ENCODE data around the gene ACHE. TPM values are rescaled to one million over a fixed set of nuclear protein-coding genes. Genes with fewer than 3 reads are reported as not detected.
"Not testable (repeated sequence)": the region's sequence is repeated elsewhere in the genome, so short reads cannot be mapped to it uniquely, and the experiment has no call there.

ACHE gene
- polyA plus RNA-seq, 1 of the 3 experiments (the other 2 are of a cell fraction), result 1.8 TPM

GRCh38 chr7:100942045-100942774, 46.5 kb upstream of the ACHE start:
- H3F3A ChIP-seq (replicated peaks; ENCODE audit: insufficient read depth), result no peaks in the 10 kb centered on the region
- no peaks in the 10 kb centered on the region for H3K9me2 ChIP-seq
- ChIA-PET CTCF (interaction anchor here (0.9 to 2.9 kb wide), 5 partner anchors 48 to 373 kb away, joined by 3 to 9 read pairs (median 3); no protein-coding TSS in a partner anchor), POLR2A (no interaction called here)
- no peak for DNase-seq
- peak overlapping the region in 1 of 2 experiments; percentile 6; a peak in 1 of 4 replicates for H3K4me3 ChIP-seq (ENCODE audit: low read depth in 2 of 2, low read length in 1 of 2)
- peaks cover 46% of the 10 kb centered on the region for H3K27me3 ChIP-seq (ENCODE audit: insufficient read depth)
- H3K27ac ChIP-seq (ENCODE audit: low read depth in 2 of 2, low read length in 1 of 2), result no peak overlapping the region
- no peaks in the 10 kb centered on the region for H3K36me3 ChIP-seq (replicated peaks in 1 of 2; ENCODE audit: control insufficient read depth in 1 of 2, insufficient read depth in 2 of 2, low read length in 1 of 2)
- no peak overlapping the region for H3K9ac ChIP-seq
- peak overlapping the region; percentile 46 for H3K4me2 ChIP-seq
- 38% methylated on average over 9 of the region's 9 CpGs for WGBS (ENCODE audit: low lambda C conversion rate)
- H2AFZ ChIP-seq (ENCODE audit: low read depth), result peak overlapping the region; percentile 38; the same call in 1 of the 2 replicates
- H3K4me1 ChIP-seq (ENCODE audit: control insufficient read depth in 1 of 2, insufficient read depth in 2 of 2, low read depth in 1 of 2, low read length in 1 of 2), result no peaks in the 10 kb centered on the region
- no peak for TF ChIP-seq TAF1 (IDR thresholded peaks at IDR 0.05; ENCODE audit: borderline replicate concordance, low read depth, low read length)
- TF ChIP-seq RCOR1 (IDR thresholded peaks at IDR 0.05; ENCODE audit: low read length), result no peak
- no peak for TF ChIP-seq USF2 (IDR thresholded peaks at IDR 0.05; ENCODE audit: borderline replicate concordance, low read depth, low read length)
- TF ChIP-seq TCF12 (IDR thresholded peaks at IDR 0.05), result no peak
- TF ChIP-seq JUND (IDR thresholded peaks at IDR 0.05), result no peak
- no peak for TF ChIP-seq MAX (IDR thresholded peaks at IDR 0.05; ENCODE audit: low read depth)
- no peak for TF ChIP-seq EP300 (IDR thresholded peaks at IDR 0.05; ENCODE audit: borderline replicate concordance in 1 of 2, low read depth in 1 of 2, low read length in 1 of 2)
- TF ChIP-seq MEF2A (IDR thresholded peaks at IDR 0.05; ENCODE audit: borderline replicate concordance, low read depth), result no peak
- no peaks in the 10 kb centered on the region for H3K9me3 ChIP-seq
- H3K79me2 ChIP-seq (ENCODE audit: insufficient read depth), result no peaks in the 10 kb centered on the region
- no peaks in the 10 kb centered on the region for H4K20me1 ChIP-seq (ENCODE audit: insufficient read depth)

GRCh38 chr7:100936167-100936566, 40.5 kb upstream of the ACHE start:
- H2AFZ ChIP-seq (ENCODE audit: low read depth); H3K4me1 ChIP-seq (ENCODE audit: control insufficient read depth in 1 of 2, insufficient read depth in 2 of 2, low read depth in 1 of 2, low read length in 1 of 2); H3K9ac ChIP-seq; H3K9me2 ChIP-seq; POLR2A ChIA-PET; H3K4me3 ChIP-seq (ENCODE audit: low read depth in 2 of 2, low read length in 1 of 2); H3K36me3 ChIP-seq (replicated peaks in 1 of 2; ENCODE audit: control insufficient read depth in 1 of 2, insufficient read depth in 2 of 2, low read length in 1 of 2); H4K20me1 ChIP-seq (ENCODE audit: insufficient read depth); DNase-seq; H3K9me3 ChIP-seq; H3K27ac ChIP-seq (ENCODE audit: low read depth in 2 of 2, low read length in 1 of 2); H3K4me2 ChIP-seq; H3F3A ChIP-seq (replicated peaks; ENCODE audit: insufficient read depth); H3K79me2 ChIP-seq (ENCODE audit: insufficient read depth): not testable (repeated sequence)
- CTCF ChIA-PET, result interaction anchor here (1.7 kb wide), 1 partner anchor 30 kb away, joined by 4 read pairs; no protein-coding TSS in a partner anchor
- H3K27me3 ChIP-seq (ENCODE audit: insufficient read depth), result peaks cover 41% of the 10 kb centered on the region; the same call in 1 of the 2 replicates
- 19% methylated on average over 7 of the region's 7 CpGs for WGBS (ENCODE audit: low lambda C conversion rate)

- CTCF ChIA-PET, result interaction anchor here (1.7 kb wide), 1 partner anchor 31 kb away, joined by 4 read pairs; no protein-coding TSS in a partner anchor
- H3K9me3 ChIP-seq; H3K9ac ChIP-seq; H3K79me2 ChIP-seq (ENCODE audit: insufficient read depth); H3K36me3 ChIP-seq (replicated peaks in 1 of 2; ENCODE audit: control insufficient read depth in 1 of 2, insufficient read depth in 2 of 2, low read length in 1 of 2); H4K20me1 ChIP-seq (ENCODE audit: insufficient read depth); H3K4me1 ChIP-seq (ENCODE audit: control insufficient read depth in 1 of 2, insufficient read depth in 2 of 2, low read depth in 1 of 2, low read length in 1 of 2); DNase-seq; H3K9me2 ChIP-seq; H3F3A ChIP-seq (replicated peaks; ENCODE audit: insufficient read depth); H3K4me2 ChIP-seq; H3K4me3 ChIP-seq (ENCODE audit: low read depth in 2 of 2, low read length in 1 of 2); POLR2A ChIA-PET; H2AFZ ChIP-seq (ENCODE audit: low read depth); H3K27ac ChIP-seq (ENCODE audit: low read depth in 2 of 2, low read length in 1 of 2): not testable (repeated sequence)
- WGBS (ENCODE audit: low lambda C conversion rate), result 3% methylated on average over 2 of the region's 2 CpGs
- peaks cover 47% of the 10 kb centered on the region; the same call in 1 of the 2 replicates for H3K27me3 ChIP-seq (ENCODE audit: insufficient read depth)
These were observed 39.7 kb upstream of the ACHE start for GRCh38 chr7:100935381-100935780.

Data from SK-N-SH (cell line).